Posterior vena cava (tissue), 2 donors: ENCODE data around the gene MAP3K14. TPM values are rescaled to one million over a fixed set of nuclear protein-coding genes. Genes with fewer than 3 reads are reported as not detected.
"Not testable (repeated sequence)": the region's sequence is repeated elsewhere in the genome, so short reads cannot be mapped to it uniquely, and the experiment has no call there.

Experiments used
- DNase-seq: peaks from one replicate; pipeline ENCODE4 v3.0.0-alpha.2; 2020; ENCODE audit warnings: low spot score
- intact Hi-C, 2 donors: fragments of 100-400 bp; cut with DNase I; formaldehyde crosslinking; loops; one replicate each; pipeline versions ENCODE4 v1.14.1 to v1.14.2; 2022 to 2023
- long read RNA-seq, 2 donors: library from polyadenylated mRNA; unstranded; transcript quantifications; one replicate each; pipeline ENCODE4 v2.0.0, GENCODE V29; 2020 to 2021
- total RNA-seq, 2 donors: library from RNA; stranded (reverse); fragmentation: NEBNext Ultra II Directional; extraction: Animal tissue kit (Norgen Biotek cat#: 25700); gene quantifications; one replicate each; pipeline ENCODE4 v1.2.1, GENCODE V29; 2021
- donor health status: DM: yes; HTN: yes; CAD: no.
- donor health status: DM: yes; HTN: yes; CAD: no.

Gene MAP3K14
- total RNA-seq = 1 to 10 TPM; 9.1 to 9.7 TPM
- long read RNA-seq, donor 1, full-length matches to known transcripts = 1 of 4 reads
- long read RNA-seq, donor 1, partial matches to known transcripts = 0 of 4 reads
- long read RNA-seq, donor 1, other reads (novel, unspliced or antisense) = 3 of 4 reads
- long read RNA-seq, donor 2, partial matches to known transcripts = 5 of 12 reads
- long read RNA-seq, donor 2, other reads (novel, unspliced or antisense) = 7 of 12 reads

DNA sequence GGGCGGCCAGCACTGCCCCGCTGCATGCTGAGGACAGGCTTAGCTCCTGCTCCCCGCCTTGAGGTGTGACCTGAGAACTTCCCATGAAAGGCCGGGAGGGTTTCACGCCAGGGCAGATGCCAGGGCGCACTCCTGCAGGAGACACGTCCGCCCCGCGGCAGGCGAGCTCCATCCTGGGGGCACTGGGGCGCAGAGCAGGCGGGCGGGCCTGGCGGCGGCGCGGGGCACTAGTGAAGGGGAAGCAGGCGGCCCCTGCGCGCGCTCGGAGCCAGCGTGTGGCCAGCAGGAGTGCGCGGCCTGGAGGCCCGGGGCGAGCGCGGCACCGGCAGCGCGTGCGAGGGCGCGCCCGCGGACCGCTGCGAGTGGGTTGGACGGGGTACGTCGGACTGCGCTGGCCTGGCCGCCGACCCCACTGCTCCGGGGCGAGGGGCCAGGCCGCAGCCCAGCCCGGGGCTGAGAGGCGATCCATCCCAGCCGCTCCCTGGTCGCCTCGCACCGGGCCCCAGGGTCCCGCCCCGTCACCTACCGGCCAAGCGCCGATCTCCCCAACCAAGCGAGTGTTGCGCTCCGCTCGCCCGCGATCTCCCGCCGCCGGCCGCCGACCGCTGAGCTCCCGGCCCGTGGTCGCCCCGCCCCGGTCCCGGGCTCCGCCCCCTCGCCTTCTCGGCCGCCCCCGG lies at the start of gene MAP3K14:
Gene MAP3K14 (minus strand): TSS at position 587 of the 677 bp plus-strand sequence. CDS start 26,275 bp downstream, outside the sequence.
- intact Hi-C loops = loop anchor here in 1 of 2 donors (5.0 kb wide), 1 partner anchor 169 kb away; the partner anchor contains the start of gene HEXIM1
- peak; percentile 93 for DNase-seq

DNA sequence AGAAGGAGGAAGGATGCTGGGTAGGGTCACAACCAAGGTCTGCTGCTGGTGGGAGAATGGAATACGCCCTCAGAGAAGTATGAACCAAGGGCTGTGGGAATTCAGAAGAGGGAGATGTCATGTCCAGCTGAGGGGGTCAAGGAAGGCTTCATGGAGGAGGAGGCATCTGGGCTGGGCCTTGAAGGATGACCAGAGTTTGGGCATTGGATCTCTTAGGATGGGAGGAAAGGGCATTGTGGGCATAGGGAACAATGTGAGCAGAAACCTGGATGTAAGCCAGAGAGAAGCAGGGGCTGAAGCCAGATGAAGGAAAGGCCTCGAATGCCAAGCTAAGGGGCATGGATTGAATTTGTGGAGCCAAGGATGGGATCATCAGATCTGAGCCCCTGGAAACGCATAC lies 49.2 kb upstream of the MAP3K14 start:
- DNase-seq = peak; percentile 14
- intact Hi-C loops = no loop called here

DNA sequence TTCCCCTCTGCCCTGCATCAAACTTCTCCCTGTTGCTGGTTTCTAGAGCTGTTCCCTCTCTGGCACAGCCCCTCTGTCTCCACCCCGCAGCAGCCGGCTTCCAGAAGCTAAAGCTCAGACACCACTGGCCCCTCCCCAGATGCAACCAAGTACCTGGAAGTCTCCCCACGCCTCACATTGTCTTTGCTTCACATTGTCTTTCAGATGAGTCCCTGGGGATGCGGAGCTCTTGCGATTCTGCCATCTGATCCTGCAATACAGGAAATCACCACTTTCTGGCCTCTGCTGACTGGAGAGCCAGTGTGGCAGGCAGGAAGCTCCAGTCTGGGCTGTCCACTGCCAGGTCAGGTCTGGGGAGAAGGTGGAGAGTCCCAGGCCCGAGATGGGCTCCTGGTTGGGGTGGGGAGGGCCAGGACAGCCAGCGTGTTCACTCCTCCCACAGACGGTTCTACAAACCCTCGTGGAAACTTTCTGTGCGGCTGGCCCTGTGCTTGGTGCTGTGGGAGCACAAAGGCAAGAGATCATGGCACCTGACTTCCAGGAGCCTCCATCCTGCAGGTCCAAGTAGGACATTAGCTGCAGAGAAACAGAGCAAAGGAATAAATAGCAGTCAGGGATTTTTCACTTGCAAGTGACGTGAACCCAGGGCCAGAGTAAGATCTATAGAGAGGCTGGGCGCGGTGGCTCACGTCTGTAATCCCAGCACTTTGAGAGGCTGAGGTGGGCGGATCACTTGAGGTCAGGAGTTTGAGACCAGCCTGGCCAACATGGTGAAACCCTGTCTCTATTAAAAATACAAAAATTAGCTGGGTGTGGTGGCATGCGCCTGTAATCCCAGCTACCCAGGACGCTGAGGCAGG lies 47.9 kb upstream of the MAP3K14 start:
- DNase-seq = peak; percentile 64
- intact Hi-C loops = no loop called here

DNA sequence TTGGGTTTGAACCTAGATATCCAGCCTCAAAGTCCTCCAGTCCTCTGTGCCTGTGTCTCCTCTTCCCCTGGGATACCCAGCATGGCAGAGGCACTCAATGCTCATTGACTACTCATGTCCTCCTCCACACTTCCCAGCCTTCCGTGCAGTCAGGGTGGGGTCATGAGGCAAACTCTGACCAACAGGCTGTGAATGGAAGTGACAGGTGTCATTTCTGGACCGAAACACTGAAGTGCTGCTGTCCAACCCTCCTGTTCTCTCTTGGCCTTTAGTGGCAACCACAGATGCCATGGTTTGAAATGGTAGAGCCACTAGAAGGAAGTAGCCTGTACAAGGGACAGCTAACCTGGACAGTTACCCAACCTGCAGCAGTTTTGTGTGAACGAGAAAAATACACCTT lies 46.7 kb upstream of the MAP3K14 start:
- DNase-seq = no peak
- intact Hi-C loops = loop anchor here in 1 of 2 donors (1.0 kb wide), 1 partner anchor 42 kb away; no protein-coding TSS in a partner anchor

DNA sequence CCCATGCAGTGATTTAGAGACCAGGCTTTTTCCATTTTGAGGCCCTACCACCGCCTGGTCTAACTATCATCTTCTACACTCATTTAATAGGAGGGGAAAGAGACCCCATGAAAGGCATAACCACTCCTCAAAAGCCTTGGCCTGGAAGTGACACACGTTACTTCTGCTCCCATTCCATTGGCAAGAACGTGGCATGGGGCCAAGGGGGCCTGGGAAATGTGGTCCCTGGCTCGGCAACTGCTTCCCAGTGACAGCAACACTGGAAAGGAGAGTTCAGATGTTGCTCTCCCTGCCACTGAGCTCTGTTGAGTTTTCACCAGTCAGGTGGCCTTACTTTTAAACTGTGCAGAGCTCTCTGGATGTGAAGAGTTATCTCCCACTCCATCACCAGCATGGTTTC lies 45.2 kb upstream of the MAP3K14 start:
- peak; percentile 31 for DNase-seq
- intact Hi-C loops = no loop called here

DNA sequence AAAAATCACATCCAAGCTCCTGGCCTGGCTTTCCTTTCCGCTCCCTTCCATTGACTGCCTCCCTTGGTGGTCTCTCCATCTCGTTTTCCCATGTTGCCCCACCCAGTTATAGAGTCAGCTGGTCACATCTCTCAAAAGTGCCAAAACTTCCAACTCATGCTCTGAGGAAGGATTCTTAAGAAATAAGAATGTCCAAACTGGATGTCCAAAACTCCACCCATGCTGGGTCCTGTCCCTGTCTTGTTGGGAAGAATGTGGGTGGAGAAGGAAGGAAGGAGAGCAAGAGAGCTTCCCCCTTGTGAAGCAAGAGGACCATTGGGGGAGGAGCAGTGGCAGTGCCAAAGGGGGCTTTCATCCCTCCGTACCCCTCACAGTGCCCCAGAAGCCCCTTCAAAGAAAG lies 44.6 kb upstream of the MAP3K14 start:
- intact Hi-C loops = no loop called here
- peak; percentile 34 for DNase-seq

DNA sequence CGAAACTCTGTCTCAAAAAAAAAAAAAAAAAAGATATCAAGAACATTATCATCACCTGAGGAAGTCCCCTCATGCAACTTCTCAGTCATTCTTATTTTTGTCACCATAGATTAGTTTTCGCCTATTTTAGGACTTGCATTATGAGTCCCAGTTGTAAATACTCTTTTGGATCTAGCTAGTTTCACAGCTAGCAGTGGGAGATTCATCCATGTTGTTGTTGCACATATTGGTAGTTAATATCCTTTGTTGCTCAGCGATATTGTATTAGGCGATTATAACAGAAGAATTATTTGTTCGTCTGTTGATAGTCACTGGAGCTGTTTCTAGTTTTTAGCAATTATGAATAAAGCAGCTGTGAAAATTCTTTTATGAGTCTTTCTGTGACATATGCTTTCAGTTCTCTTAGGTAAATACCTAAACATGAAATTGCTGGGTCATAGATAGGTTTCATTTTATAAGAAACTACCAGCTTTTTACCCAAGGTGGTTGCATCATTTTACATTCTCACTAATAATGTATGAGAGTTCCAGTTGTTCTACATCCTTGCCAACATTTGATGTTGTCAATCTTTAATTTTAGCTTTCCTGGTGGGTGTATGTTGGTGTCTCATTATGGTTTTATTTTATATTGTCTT lies 40.7 kb upstream of the MAP3K14 start:
- intact Hi-C loops = no loop called here

DNA sequence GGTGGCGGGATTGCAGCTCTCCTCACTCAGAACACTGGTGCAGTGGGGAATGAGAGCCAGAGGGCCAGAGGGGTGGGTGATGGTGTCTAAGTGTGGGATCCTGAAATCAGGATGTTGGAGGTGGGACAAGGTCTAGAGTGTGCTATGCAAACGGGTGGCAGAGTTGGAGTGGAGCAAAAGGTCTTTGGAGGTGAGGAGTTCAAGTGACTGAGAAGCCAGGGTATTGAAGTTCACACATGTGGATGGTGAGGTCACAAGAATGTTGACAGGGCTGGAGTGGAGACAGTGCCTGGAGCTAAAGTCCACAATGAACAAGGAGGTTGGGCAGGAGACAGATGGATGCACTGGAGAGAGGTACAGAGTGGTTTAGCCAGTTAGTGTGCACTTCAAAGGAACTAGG lies 38.3 kb upstream of the MAP3K14 start:
- DNase-seq = peak; percentile 29
- intact Hi-C loops = no loop called here

More for the DNA sequence above, 40.7 kb upstream of the MAP3K14 start:
- no peak for DNase-seq

DNA sequence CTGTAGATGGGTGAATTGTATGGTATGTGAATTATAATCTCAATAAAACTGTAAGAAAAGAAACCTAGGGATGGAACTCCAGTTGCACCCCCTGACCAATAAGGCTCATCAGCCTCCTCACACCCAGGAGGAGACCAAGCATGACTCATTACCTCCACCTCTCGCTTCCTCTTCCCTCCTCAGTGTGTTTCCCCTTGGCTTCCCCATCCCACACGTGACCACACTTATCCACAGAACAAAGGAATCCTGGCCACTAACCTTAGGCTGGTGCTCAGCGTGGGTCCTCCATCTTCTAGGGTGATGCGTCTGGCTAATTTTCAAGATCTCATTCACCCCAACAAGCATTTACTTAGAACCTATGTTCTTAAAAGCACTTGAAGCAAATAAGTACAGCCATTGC lies 36.2 kb upstream of the MAP3K14 start:
- DNase-seq = peak; percentile 11
- intact Hi-C loops = no loop called here

DNA sequence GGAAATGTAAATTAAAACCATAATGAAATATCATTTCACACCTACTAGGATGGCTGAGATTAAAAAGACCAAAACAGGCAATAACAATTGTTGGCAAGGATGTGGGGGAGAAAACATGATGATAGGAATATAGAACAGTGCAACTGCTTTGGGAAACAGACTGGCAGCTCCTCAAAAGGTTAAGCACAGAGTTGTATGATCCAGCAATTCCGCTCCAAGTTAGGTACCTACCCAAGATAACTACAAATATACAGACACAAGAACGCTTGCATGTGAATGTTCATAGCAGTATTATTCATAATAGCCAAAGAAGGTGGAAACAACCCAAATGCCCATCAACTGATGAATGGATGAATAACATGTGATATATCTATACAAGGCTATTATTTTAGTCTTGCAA lies 35.0 kb upstream of the MAP3K14 start:
- intact Hi-C loops = no loop called here

DNA sequence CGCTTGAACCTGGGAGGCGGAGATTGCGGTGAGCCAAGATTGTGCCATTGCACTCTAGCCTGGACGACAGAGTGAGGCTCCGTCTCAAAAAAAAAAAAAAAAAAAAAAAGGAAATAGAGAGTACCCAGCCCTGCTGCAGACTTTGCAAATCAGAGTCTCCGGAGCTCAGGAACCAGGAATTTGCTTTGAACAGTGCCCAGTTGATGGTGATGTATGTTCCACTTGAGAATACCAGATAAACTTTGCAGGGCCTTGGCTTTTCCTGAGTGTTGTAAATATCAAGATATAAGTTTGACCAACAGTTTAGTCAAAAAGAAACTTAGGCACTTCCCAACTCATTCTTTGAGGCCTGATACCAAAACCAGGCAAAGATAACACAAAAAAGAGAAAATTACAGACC lies 30.6 kb upstream of the MAP3K14 start:
- intact Hi-C loops = no loop called here
- DNase-seq = no peak

More for the DNA sequence above, 35.0 kb upstream of the MAP3K14 start:
- no peak for DNase-seq

DNA sequence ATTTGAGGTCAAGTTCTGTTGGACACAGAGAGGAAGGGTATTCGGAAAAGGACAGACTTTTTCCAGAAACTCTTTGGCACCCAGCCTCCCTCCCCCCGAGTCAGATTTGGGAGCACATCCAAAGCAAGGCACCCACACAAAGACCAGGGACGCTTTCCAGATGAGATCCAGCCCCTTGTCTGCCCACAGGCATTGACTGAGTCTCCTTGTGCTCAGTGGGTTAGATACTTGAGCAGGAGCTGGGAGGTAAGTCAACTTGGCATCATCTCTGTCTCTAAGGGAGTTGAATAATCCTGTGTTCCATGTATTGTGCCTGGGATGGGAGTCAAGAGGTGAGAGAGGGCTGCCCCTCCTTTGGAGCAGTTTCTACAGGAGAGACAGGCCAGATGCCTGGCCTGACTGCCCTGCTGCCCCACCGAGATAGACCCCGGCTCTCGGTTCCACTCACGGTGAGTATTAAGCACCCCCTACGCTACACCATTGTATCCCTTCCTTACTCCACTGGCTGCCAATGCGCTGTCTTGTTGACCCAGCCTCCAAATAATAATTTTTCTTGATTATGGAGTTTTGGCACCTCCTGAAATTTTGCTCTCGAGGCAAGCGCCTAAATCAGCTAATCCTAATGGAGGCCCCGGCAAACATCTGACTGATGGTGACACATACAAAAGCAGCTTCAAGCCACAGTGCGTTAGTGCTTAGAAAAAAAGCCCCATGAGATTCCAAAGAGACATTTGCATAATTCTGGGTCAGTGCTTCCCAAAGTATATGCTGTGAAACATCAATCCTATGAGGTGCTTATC lies 29.6 kb upstream of the MAP3K14 start:
- intact Hi-C loops = no loop called here
- peak; percentile 74 for DNase-seq

DNA sequence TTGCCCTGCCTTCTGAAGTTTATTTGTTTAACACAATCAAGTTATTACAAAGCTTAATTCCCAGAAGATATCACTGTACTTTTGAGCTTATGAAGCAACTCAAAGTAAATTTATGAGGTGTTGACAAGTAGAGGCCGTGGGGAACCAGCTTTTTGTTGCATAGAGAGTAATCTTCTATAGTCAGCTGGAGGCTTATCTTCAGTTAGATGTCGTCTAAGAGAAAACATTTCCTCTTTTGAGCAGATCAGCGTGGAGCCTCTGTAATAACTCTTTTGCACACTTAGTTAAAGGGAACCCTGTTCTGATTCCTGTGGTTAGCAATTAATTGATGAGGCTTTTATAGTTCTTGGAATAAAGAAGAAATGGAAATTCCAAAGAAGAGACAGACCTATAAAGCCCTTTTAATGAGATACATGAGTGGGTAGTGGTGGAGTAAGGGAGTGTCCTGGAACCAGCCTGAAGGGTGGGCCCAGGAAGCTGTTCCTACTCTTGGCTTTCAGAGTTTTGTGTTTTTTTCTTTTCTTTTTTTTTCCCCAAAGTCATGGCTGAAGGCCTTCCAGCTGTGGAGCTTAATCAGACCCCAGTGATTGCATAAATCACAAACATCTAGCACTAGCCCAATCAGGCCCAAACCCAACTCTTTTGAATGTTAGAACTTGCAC lies 28.9 kb upstream of the MAP3K14 start:
- intact Hi-C loops = no loop called here
- DNase-seq = peak; percentile 68

DNA sequence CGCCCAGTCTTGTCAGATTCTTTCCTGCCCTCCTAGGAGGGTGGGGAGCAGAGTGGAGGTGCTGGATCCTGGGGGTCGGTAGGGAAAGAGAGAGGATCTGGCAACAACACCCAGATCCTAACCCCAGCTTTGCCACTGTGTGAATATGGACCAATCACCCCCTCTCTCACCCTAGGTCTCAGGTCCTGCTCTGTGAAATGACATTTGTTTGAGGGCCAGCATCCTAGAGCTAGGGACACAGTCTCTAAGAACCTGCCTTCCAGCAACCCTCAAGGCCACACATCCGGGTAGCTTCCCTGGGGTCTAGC lies 28.4 kb upstream of the MAP3K14 start:
- DNase-seq = peak; percentile 26
- intact Hi-C loops = no loop called here

DNA sequence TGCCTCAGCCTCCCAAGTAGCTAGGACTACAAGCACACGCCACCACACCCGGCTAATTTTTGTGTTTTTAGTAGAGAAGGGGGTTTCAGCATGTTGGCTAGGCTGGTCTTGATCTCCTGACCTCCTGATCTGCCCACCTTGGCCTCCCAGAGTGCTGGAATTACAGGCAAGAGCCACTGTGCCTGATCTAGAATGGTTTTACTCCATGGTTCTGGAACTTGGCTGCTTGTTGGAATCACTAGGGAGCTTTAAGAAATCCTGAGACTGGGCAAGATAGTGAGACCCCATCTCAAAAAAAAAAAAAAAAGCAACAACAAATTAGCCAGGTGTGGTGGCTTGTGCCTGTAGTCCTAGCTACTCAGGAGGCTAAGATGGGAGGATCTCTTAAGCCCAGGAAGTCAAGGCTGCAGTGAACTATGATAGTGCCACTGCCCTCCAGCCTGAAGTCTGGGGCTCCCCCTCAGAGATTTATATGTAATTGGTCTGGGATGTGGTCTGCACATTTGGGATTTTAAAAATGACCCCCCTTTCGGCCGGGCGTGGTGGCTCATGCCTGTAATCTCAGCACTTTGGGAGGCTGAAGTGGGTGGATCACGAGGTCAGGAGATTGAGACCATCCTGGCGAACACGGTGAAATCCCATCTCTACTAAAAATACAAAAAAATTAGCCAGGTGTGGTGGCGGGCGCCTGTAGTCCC lies 27.3 kb upstream of the MAP3K14 start:
- peak; percentile 14 for DNase-seq
- intact Hi-C loops = not testable (repeated sequence)

DNA sequence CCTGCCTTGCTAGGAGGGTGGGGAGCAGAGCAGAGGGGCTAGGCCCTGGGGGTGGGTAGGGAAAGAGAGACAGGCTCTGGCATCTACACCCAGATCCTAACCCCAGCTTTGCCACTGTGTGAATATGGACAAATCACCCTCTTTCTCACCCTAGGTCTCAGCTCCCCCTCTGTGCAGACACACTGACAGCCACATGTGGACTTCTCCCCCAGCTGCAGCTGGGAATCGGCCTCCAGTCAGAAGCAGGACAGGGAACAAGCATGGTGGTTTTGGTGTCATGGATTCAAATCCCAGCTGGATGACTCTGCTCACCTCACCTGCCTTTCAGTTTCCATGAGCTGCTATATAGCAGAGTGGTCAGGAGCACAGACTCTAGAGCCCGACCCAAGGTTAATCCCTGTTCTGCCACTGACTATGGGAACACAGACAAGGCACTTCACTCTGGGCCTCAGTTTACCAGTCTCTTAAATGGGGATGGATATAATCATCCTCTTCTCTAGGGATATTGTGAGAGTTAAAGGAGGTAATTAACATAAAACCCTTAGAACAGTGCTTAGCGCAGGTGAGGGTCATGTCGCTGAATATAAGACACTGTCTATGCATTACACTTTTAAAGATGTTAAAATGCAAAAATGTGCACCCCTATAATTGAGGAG lies 26.2 kb upstream of the MAP3K14 start:
- peak; percentile 13 for DNase-seq
- intact Hi-C loops = no loop called here

DNA sequence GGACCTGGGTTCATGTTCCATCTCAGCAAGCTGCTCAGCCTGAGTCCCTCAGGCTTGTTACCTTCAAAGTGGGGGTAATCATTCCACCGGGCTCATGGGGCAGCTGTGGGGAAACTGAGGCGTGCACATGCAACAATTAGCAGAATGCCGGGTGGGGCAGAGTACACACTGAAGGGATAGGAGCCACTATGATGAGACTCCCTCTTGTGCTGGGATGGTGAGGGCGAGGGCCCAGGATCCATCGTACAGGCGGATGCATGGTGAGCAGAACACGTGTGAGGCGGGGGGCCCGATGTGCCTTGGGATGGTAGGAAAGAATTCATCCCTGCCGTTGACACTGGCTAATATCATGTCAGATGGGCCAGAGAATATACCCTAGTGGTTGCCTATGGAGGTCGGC lies 25.5 kb upstream of the MAP3K14 start:
- intact Hi-C loops = no loop called here
- DNase-seq = peak; percentile 42
